Natural killer cell (primary cell): Measurements from ENCODE around the gene H2AZ1. TPM values are rescaled to one million over a fixed set of nuclear protein-coding genes. Genes with fewer than 3 reads are reported as not detected.

Source experiments
- ATAC-seq, 3 donors: fragments of 150-1000 bp in 2 of 3; fragments of 200-7000 bp in 1 of 3; cut with Tn5 transposase; 1 replicate in 1 of 3; 2 replicates in 2 of 3; pipeline ENCODE4 v1.10.0; 2021; ENCODE audit warnings: mild to moderate bottlenecking in 2 of 3, moderate library complexity in 2 of 3
- DNase-seq, 2 donors: peaks; one replicate each; pipeline versions ENCODE4 v3.0.0 to v3.0.0-alpha.2; 2013 to 2021; ENCODE audit warnings: mixed read lengths in 1 of 2
- H3K27ac ChIP-seq: one replicate; pipeline ENCODE4 v1.5.1; 2013; ENCODE audit warnings: mild to moderate bottlenecking, low read length
- H3K27me3 ChIP-seq: one replicate; pipeline ENCODE4 v1.6.1; 2013; ENCODE audit warnings: low read length; ENCODE audit not compliant: control insufficient read depth, insufficient read depth
- H3K36me3 ChIP-seq: one replicate; pipeline ENCODE4 v1.6.1; 2013; ENCODE audit warnings: low read length; ENCODE audit not compliant: control insufficient read depth, insufficient read depth
- H3K4me1 ChIP-seq: one replicate; pipeline ENCODE4 v1.6.1; 2013; ENCODE audit warnings: low read length; ENCODE audit not compliant: control insufficient read depth, insufficient read depth
- H3K4me3 ChIP-seq: one replicate; pipeline ENCODE4 v1.5.1; 2013; ENCODE audit warnings: low read length
- H3K9me3 ChIP-seq: one replicate; pipeline ENCODE4 v1.6.1; 2013; ENCODE audit warnings: low read length; ENCODE audit not compliant: control insufficient read depth, insufficient read depth
- H3K27ac Mint-ChIP-seq, 2 donors: one replicate each; pipeline ENCODE4 v1.8.0; 2022; ENCODE audit warnings: mild to moderate bottlenecking in 2 of 2, mixed read lengths in 2 of 2, moderate library complexity in 1 of 2
- H3K27me3 Mint-ChIP-seq, 2 donors: one replicate each; pipeline ENCODE4 v1.8.0; 2022; ENCODE audit warnings: low read depth in 2 of 2, mixed read lengths in 2 of 2
- H3K36me3 Mint-ChIP-seq: one replicate; pipeline ENCODE4 v1.8.0; 2022; ENCODE audit warnings: mixed read lengths
- H3K4me1 Mint-ChIP-seq, 2 donors: one replicate each; pipeline ENCODE4 v1.8.0; 2022; ENCODE audit warnings: mixed read lengths in 2 of 2
- H3K4me3 Mint-ChIP-seq: one replicate; pipeline ENCODE4 v1.8.0; 2022; ENCODE audit warnings: mild to moderate bottlenecking, moderate library complexity, mixed read lengths
- H3K9me3 Mint-ChIP-seq, 2 donors: one replicate each; pipeline ENCODE4 v1.8.0; 2022; ENCODE audit warnings: mixed read lengths in 2 of 2
- CTCF ChIP-seq: fragments of 200-600 bp; IDR thresholded peaks from one replicate; pipeline ENCODE4 v1.8.0; 2022; ENCODE audit warnings: antibody characterized with exemption
- WGBS: methylation state at CpG from one replicate; pipeline ENCODE4 v1.1.7; 2013; ENCODE audit warnings: missing lambda C conversion rate; ENCODE audit not compliant: insufficient coverage; 5-methylcytosine and 5-hydroxymethylcytosine counted together
- intact Hi-C: fragments of 100-400 bp; cut with micrococcal nuclease; formaldehyde crosslinking; loops from one replicate; pipeline ENCODE4 v1.14.2; 2022
- total RNA-seq, 4 donors: library from RNA; stranded (reverse); fragments of 120-200 nt in 1 of 4; gene quantifications; one replicate each; pipeline versions ENCODE4 v1.2.3 to v1.2.4, GENCODE V29; 2013 to 2022

The H2AZ1 gene
- total RNA-seq, 3 donors from 2014 or later (not counting 1 experiment from before 2014, with no cell fraction given) = 87.7 to 91.3 (median 89.5) TPM

DNA sequence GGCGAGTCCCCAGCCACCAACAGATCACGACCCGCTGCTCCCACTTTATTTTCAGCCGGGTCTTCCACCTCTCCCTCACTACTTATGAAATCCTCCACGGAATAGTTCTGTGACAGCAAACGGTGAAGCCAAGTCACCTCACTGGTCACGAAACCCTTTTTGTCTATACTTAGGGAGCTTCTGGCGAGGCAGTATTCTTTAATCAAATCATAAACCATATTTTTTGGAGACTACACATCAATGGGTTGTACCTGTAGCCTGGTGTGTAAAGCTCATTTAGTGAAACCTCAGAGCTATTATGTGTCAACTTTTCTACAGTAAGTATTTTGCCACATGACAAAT is 809 bp upstream of the H2AZ1 start:
- TF ChIP-seq CTCF = no peak
- H3K4me3 Mint-ChIP-seq = no peak overlapping the region
- H3K27me3 ChIP-seq = no peaks in the 10 kb centered on the region
- peak overlapping the region; percentile 91 for H3K27ac ChIP-seq
- DNase-seq (no peak), ATAC-seq (no peak)
- no peaks in the 10 kb centered on the region for H3K9me3 Mint-ChIP-seq
- no peak overlapping the region for H3K27ac Mint-ChIP-seq
- H3K36me3 ChIP-seq = peaks cover 9% of the 10 kb centered on the region
- H3K4me1 Mint-ChIP-seq = peaks cover 9 to 17% of the 10 kb centered on the region in 2 donors
- H3K36me3 Mint-ChIP-seq = no peaks in the 10 kb centered on the region
- WGBS = 1% methylated on average over 8 of the region's 8 CpGs
- H3K27me3 Mint-ChIP-seq = no peaks in the 10 kb centered on the region
- peaks cover 13% of the 10 kb centered on the region for H3K4me1 ChIP-seq
- H3K9me3 ChIP-seq = no peaks in the 10 kb centered on the region
- intact Hi-C loops = no loop called here
- peak overlapping the region; percentile 100 for H3K4me3 ChIP-seq

DNA sequence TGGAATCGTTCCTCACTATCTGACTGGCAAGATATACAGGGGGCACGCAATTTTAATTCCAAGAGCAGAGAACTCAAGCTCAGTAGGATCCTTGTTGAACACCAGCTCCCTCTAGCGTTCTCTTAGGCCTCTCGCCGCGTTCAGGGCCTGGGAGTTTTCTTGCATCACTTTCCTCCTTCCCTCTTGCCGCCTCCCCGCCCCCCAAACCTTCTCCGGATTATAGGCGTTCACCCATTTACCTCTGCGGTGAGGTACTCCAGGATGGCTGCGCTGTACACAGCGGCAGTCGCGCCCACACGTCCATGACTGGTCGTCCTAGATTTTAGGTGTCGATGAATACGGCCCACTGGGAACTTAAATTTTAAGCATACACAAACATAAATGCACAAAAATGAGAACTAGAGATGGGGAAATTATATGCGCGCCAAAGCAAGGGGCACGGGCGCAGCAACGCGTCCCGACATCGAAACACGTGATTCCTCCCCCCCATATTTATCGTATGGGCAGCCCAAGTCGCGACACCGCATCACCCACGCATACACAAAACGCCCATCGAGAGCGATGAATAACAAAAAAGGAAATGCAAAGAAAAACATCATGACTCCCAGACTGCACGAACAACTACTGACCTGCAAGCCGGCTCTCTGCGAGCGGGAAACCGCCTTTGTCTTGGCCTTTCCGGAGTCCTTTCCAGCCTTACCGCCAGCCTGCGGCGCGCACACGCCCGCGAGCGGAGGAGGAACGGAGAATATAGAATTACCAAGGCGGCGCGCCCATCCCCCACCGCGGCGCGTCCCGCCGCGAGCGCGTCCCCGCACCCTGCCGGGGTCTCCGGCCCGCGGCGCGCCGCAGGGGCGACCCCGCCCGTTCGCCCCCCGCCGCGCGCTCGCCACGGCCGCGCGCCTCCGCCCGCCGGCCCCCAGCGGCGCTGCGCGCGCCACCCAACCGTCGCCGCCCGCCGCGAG is 759 bp downstream of the H2AZ1 start:
- Mint-ChIP-seq H3K27me3 (no peaks in the 10 kb centered on the region), H3K4me1 (peaks cover 25 to 32% of the 10 kb centered on the region in 2 donors), H3K27ac (no peak overlapping the region), H3K9me3 (no peaks in the 10 kb centered on the region), H3K36me3 (no peaks in the 10 kb centered on the region), H3K4me3 (no peak overlapping the region)
- peak; percentile 26 to 59 (median 35) for ATAC-seq
- under 1% methylated on average over 98 of the region's 98 CpGs for WGBS
- peak; percentile 72 to 95 for DNase-seq
- Histone ChIP-seq H3K27me3 (no peaks in the 10 kb centered on the region), H3K27ac (peak overlapping the region; percentile 91), H3K36me3 (peaks cover 9% of the 10 kb centered on the region), H3K4me3 (peak overlapping the region; percentile 100), H3K4me1 (peaks cover 20% of the 10 kb centered on the region), H3K9me3 (no peaks in the 10 kb centered on the region)
- intact Hi-C loops = loop anchor here (1.0 kb wide), 2 partner anchors 137 to 861 kb away; partner anchors contain the start of gene ADH5
- peak; percentile 81 for TF ChIP-seq CTCF

GRCh38 chr4:99947608-99948007 is 2.5 kb downstream of the H2AZ1 start:
- H3K9me3 Mint-ChIP-seq = no peaks in the 10 kb centered on the region
- no peak overlapping the region for H3K27ac Mint-ChIP-seq
- H3K27me3 Mint-ChIP-seq = no peaks in the 10 kb centered on the region
- H3K9me3 ChIP-seq = no peaks in the 10 kb centered on the region
- no peak for TF ChIP-seq CTCF
- no peak for ATAC-seq
- H3K4me1 ChIP-seq = peaks cover 21% of the 10 kb centered on the region
- H3K4me1 Mint-ChIP-seq = peaks cover 42 to 49% of the 10 kb centered on the region in 2 donors
- no peak overlapping the region for H3K4me3 ChIP-seq
- peaks cover 9% of the 10 kb centered on the region for H3K36me3 ChIP-seq
- no peaks in the 10 kb centered on the region for H3K27me3 ChIP-seq
- intact Hi-C loops = no loop called here
- WGBS = 88% methylated on average over 4 of the region's 4 CpGs
- H3K4me3 Mint-ChIP-seq = peak overlapping the region; percentile 93
- no peak for DNase-seq
- H3K36me3 Mint-ChIP-seq = no peaks in the 10 kb centered on the region
- H3K27ac ChIP-seq = peak overlapping the region; percentile 99
